Inflammatory macrophage treated with lipopolysaccharide for 4 hours (primary cell): ENCODE measurements around the gene GMPPA.

Experiments used
- DNase-seq: peaks from one replicate; pipeline ENCODE4 v3.0.0-alpha.2; 2020

GMPPA gene

DNA sequence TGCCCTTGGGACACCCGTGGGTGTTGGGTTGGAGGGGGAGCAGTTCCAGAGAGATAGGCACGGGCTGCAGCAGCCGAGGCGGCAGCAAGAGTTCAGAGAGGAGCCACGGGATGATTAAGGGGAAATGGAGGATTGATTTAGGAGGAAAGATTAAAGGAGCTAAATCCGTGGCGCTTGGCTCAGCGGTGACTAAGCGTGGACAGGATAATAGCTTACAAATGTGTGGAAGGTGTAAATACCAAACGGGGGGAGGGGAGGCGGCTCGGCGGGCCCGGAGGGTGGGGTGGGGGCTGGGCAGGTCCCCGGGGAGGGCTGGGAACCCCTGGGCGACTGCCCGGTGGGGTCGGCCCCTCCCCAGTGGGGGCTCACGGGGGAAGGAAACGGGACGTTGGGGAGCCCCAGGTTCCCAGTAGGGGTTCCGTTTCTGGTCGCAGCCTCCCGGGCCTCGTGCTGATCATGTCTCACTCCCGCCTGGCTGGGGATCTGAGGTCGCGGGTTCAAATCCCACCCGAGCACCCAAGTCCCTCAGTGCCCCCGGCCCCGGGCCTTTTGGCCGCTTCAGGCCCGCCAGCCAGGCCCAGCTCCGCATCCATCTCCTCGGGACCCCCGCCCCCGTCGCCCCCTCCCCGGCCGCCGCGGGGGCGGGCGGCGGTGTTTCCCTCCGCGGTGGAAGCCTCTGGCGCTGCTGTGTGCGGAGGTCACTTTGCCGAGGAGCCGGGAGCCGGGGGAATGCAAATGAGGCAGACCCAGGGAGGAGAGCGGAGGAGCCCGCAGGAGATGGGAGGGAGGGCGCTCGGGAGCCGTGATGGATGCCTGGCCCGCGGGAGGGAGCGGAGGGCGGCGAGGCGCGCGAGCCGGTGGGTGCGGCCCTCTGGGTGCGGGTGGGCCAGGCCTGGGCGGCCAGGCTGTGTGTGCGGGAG, 23.7 kb downstream of the GMPPA start:
- no peak for DNase-seq

DNA sequence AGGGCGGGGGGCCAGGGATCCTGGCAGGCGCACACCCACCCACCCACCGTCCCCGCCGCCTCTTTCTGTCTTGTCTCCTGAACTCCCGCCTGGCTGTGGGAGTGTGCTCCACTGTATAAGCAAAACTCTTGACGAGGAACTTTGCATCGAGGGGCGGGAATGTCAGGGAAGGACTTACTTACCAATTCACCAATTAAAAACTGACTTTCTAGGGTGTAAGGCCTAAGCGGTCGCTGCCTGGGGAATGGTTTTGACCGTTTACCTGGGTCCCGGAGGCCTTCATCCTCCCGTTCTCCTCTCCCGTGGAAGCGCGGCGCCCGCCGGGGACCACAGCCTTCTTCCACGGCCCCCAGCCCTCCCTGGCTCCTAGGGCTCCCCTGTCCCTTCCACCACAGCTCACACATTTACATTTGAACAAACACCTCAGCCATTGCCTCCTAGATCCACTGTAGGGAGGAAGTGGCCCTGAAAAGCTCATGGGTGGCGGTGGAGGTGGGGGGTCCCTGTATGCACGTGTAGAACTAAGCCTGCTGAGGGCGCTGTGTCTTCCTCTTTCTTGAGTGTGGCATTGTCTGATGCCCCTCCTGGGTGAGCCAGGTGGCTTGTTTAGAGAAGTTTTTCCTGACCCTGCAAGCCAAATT, 24.5 kb downstream of the GMPPA start:
- DNase-seq: no peak

DNA sequence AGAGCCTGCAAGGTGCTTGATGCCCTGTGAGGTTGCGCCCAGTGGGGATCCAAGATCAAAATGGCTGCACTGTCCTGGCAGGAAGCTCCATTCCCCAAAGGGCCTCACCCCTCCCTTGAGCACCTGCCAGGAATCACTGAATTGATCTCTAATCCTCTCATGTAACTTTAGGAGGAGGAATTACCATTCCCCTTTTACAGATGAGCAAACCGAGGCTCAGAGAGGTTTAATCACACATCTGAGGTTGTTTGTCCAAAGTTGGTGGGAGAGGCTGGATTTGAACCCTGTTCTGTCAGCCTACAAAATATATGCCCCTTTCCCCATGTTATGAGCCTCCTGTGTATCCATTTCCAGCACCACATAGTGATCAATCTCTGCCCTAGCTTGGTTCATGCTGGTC, 26.1 kb downstream of the GMPPA start:
- DNase-seq: no peak

DNA sequence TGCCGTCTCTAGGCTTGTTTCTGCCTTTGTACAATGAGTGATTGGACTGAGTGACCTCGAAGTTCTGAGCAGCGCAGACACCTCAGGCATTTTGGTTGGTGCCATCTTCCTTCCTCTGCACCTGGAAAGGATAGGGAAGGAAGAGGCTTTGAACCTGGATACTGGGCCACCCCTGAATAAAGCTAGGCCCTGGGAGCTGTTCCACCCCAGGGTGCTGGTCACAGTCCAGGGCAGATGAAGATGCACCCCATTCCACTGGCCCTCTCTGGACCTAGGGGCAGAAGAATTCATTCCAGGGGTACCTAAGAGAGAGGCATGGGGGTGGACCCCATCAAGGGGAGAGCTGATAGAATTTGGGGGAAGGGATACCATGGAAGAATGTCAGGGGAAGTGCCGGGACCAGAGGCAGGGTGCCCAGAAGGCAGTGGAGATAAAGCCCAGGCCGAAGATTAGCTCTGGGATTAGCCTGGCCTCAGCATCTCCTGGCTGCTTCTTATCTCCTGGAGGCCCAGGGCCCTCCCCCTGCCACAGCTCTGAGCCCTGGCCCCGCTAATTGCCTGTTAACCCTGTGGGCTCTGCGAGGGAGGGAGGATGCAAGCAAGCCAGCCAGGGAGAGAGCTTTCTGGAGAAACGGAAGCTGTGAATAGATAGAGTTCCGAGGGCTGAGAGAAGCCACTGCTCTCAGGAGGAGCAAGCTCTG, 27.0 kb downstream of the GMPPA start:
- DNase-seq: no peak

DNA sequence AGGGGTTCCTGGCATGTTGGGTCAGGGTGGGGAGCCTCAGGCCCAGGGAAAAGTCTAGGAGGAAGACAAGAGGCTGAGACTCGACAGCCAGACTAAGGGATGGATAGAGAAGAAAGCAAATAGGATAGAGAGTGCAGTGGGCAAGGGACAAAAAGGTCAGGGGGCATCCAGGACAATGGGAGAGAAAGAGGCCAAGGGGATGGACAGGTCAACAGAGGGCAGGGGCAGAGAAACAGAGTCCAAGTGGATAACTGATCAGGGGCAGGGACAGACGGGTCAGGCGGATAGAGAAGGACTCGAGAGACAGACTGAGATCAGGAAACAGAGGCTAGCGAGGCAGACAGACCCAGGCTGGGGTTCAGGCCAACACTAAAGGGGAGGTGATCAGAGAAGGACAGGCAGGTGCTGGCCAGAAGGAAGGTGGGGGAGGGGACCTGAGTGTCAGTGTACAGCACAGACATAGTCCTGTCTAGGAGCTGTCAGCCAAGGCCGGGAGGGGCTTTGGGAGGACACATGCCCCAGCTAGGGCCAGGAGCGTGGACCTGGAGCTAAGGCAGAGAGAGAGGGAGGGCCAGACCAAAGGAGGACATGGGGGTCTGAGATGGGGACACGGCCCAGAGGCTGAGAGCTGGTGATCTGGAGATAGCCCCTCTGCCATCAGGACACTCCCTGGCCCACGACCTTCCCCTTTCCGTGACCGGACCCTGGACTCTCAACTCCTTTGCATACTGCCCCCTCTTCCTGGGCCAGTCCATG, 27.8 kb downstream of the GMPPA start:
- DNase-seq: no peak

DNA sequence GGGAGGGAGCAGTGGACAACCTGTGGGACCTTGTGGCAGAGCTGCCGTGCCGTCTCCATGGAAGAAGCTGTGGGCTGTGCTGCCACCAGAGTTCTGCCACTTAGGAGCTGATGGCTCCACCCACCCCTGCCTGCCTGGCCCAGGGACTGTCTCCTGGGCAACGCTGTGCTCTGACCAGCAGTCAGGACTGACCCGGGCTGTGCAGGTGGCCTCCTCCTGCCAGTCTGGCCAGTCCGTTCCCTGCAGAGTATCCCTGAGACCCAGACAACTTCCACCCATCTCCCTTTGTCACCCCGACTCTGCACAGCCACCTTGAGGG, 28.3 kb downstream of the GMPPA start:
- no peak for DNase-seq

DNA sequence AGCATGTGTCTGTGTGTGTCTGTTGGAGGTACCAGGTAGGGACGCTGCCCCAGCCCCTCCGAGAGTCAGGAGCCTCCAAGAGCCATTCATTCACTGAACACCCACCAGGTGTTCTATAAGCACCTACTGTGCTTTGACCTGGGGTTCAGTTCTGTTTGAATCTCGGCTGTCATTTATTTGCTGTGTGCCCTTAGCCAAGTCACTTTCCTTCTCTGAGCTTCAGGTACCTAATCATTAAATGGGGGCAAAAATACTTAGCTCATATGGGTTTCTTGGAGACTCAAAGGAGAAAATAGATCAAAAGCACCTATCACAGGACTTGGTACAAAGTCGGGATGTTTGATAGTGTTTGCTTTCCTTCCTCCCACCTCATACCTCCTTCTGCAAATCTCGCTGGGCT, 28.8 kb downstream of the GMPPA start:
- DNase-seq: no peak

DNA sequence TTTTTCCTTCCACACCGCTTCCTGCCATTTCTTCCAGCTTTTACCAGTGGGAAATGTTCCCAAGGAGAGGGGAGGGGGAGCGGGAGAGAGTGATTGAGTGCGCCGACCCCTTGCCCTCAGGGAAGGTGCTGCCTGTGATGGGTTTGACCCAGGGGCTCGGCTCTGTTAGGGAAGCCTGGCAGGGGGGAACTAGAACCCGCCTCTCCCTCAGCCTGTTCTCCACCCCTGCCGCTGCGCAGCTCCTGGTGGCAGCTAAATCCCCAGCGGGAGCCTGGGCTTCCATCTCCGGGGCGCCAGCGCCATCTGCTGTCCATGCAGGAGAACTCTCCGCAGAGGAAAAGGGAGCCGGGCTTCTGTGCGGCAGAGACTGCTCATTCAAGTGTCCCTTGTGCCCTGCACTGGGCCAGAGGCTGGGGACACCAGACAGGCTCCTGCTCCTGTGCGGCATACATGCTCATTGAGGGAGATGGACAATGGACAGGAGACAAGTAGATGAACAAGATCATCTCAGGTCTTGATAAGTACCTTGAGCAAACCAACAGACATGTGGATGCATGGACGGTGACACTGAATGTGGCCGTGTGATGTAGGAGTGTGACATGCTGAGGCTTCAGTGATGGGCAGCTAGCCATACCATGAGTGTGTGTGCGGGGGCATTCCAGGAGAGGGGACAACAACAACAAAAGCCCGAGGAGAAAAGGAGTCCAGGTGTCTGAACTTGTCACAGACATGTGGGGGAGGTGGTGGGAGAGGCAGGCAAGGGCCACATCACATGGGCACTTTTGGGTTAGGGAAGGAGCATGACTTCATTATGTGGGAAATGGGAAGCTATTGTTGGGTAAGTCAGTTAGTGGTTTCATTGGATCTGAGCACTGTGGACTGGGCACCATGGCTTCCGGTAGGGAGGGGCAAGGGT, 31.6 kb downstream of the GMPPA start:
- peak; percentile 82 for DNase-seq

DNA sequence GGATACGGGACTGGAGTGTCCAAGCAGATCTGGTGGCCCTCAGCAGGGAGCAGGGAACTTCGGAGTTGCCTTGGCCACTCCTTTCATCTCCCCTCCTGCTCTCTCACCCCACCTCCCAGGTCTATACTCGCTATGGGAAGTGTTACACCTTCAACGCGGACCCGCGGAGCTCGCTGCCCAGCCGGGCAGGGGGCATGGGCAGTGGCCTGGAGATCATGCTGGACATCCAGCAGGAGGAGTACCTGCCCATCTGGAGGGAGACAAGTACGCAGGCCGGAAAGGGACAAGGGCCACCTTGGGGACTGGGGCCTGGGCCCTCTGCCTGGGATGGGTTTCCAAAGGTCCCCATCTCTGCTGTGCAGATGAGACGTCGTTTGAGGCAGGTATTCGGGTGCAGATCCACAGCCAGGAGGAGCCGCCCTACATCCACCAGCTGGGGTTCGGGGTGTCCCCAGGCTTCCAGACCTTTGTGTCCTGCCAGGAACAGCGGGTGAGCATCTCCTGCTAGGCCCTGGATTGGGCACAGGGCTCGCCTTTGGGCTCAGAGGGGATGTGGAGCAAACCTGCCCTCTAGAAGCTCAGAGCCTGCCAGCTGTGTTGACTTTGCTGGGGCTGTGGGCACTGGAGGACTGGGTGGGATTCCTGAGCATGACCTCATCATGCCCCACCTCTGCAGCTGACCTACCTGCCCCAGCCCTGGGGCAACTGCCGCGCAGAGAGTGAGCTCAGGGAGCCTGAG, 33.1 kb downstream of the GMPPA start:
- DNase-seq: no peak

DNA sequence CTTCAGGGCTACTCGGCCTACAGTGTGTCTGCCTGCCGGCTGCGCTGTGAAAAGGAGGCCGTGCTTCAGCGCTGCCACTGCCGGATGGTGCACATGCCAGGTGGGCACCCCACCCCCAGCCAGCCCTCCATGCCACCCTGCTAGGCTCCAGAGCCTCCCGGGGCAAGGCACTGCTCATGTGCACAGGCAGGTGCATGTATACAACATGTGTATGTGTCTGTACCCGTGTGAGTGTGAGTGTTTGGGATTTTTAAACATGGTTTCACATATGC, 33.6 kb downstream of the GMPPA start:
- DNase-seq: no peak

DNA sequence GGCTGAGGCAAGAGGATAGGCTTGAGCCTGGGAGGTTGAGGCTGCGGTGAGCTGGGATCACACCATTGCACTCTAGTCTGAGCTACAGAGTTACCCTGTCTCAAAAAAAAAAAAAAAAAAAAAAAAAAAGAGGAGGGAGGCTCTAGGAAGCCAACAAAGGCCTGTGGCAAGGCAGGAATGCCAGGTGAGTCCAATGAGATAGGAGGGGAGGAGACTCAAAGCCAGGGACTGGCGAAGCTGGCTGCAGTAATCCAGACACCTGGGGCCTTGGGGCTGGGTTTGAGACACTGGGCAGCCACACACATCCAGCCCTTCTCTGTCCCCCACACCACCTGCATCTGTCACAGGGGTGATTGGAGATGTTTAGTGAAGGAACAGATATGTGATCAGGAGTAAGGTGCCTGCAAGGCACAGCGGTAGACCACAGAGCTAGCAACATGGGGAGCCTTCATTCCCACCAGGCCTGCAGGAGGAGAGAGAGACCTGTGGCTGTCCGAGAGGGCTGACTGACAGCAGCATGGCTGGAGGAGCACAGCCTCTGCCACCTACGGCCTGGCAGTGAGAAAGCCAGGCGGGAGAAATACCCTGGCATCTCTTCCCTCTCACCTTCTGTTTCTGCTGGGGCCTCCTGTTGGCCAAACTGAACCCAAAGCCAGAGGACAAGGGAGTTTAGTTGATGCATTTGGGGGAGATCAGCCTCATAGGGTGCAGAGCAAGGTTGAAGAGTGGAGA, 35.4 kb downstream of the GMPPA start:
- DNase-seq: no peak

DNA sequence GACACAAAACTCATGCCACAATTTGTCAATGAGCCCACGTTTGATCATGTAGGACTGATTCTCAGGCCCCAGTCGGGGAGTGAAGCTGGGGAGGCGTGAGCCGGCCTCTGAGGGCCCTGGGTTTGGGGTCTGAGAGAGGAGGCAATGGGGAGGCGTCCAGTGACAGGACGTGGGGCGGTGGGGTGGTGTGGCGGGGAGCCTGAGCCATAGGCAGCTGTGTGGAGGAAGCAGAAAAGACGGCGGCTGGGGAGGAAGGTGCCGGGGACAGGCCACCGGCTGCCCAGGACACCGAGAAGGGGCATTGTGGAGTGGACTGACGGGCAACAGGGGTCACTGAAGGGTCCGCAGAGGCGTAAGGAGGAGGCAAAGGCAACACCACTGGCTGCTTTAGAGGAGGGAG, 37.7 kb downstream of the GMPPA start:
- DNase-seq: no peak

DNA sequence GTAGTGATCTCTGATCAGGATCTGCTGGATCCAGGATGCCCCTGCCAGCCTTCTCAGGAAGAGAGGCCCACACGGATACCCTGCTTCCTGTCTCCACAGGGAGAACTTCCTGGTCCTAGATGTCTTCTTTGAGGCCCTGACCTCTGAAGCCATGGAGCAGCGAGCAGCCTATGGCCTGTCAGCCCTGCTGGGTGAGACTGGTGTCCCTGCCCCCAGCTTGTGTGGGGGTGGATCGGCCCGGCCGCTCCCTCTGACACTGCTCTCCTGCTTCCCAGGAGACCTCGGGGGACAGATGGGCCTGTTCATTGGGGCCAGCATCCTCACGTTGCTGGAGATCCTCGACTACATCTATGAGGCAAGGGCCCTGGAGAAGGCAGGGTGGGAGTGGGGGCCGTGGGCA, 38.3 kb downstream of the GMPPA start:
- no peak for DNase-seq

DNA sequence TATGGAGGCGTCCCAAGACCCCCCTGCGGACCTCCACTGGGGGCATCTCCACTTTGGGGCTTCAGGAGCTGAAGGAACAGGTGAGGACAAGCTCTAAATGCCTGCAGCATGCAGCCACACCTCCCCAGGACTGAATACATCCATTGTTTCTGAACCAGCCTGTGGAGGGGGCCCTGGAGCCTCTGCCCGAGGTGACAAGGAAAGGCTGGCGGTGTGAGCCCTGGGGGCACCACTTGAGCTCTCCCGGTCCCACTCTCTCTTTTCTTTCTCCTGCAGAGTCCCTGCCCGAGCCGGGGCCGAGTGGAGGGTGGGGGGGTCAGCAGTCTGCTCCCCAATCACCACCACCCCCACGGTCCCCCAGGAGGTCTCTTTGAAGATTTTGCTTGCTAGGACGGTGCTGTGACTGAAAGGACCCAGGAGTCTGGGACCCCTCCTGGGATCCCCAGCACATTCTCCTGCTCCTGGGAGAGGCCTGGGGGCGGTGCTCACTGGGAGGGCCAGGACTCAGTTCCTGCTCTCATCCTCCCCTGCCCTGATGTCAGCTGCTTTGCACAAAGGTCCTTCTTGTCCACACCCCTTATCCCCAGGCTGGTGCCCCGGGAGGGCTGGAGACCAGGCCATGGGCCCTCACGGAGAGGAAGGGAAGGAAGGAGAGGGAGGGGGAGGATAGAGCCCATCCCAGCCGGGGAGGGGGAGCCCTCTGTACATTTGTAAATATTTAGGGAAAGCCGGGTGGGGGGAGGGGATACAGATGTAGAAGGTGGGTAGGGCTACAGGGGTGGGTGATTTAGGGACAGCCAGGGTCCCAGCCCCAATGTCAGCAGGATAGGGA, 39.2 kb downstream of the GMPPA start:
- DNase-seq: no peak

DNA sequence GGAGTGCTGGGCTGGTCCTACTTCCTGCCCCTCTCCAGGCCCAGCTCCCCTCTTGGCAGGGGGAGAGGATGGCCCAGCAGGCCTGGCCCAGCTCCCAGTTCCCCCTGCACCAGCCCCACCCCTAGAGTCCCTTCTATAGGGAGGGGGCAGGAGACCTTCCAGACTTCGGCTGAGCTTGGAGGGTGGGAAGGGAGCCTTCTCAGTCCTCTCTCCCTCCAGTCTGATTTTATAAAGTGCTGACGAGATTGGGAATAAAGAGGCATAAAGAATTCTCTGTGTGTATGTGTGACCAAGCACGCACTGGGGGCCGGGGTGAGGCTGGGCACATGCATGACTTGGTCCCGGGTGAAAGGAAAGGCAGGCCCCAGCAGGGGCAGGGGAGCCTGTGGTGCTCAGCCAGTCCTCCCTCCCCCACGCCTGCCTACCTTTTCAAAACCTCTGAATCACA, 39.8 kb downstream of the GMPPA start:
- DNase-seq: no peak

DNA sequence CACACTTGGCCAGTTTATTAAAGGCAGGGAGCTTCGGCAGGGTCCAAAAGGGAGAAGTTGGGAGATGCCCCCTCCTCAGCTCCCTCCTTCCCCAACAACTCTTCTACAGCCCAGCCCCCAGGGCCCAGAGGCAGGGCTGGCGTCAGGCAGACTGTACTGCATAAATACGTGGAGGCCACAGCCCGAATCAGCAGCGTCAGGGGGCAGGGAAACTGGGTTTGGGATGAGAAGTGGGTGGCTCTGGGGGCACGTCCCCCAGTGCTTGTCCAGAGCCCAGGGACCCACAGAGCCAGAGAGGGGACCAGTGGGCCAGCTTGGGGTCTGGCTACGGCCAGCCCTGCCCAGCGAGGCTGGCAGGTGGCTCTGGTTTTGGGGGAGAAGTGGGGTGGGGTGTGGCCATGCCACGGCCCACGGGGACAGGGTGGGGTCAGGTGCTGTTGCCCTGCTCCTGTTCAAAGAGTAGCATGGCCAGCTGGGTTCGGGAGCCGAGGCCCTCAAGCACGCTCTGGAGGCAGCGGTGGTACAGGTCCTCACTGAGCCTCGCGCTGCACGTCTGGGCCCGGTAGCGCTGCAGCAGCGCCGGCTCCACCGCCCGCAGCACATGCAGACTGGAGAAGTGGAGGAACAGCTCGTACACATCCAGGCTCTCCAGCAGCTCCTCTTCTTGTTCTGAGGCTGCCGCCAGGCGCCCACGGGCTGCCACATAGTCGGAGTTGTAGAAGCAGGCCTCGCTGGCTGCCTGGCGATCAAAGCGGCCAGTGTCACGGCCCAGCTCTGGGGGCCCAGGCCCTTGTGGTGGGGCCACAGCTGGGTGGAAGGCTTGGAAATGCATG, 40.5 kb downstream of the GMPPA start:
- no peak for DNase-seq

DNA sequence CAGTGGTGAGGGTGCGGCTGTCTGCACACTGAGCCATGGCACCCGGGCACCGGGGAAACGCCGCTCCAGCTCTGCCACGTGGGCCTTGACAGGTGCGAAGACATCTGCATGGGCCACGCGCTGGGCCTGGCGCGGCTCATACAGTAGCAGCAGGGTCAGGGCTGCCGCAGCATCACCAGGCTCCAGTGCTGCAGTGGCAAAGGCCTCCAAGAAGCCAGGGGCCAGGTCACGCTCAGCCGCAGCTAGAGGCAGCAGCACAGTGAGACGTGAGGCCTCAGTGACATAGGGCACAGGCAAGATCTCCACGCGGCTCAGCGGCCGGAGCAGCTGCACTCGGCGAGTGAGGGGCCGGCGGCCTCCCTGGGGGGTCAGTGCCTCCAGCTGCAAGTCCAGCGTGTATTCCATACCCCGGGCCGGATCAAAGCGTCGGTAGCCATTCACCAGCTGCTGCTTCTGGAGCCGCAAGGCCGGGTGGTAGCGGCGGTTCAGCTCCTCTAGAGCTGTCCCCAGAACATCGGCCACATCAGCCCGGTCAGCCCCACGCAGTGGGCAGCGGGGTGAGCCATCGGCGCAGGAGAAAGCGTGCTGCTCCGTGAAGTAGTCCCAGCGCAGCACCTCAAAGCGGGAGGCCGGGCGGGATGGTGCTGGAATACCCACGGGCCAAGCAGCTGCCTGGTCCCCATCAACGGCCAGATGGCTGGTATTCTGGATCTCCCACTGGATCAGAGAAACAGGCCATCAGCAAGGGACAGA, 41.4 kb downstream of the GMPPA start:
- no peak for DNase-seq

DNA sequence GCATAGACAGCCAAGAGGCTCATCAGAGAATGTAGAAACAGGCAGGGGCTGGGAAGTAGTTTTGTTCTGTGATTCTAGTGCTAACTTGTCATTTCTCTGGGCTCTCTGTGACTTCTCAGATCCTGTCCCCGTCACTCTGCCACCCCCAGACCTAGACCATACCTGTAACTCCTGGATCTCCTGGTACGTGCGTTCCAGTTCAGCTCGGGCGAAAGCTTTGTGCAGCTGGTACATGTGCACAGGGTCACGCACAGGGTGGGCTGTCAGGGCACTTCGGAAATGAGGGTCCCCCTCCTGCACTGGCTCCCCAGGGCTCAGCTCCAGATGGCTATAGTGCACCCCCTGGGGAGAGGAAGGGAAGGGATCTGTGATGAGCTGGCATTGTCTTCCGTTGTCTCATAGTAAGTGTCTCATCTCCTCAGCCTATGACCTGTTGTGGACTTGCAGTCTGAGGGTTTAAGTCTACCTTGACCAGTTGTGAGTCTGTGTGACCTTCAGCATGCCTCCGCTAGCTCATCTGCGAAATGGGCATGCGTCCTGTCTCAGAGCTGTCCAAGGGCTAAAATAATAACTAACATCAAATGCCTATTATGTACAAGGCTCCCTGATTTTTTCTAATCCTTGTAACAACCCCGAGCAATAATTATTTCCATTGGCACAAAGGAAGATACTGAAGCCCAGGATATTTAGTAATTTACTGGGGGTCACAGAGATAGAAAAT, 42.3 kb downstream of the GMPPA start:
- DNase-seq: no peak
